ENCODE results near the gene AVEN. TPM values are rescaled to one million over a fixed set of nuclear protein-coding genes. Genes with fewer than 3 reads are reported as not detected.

Gene AVEN
- total and polyA plus RNA-seq, 2 of the 8 experiments (the other 6 are each of a cell fraction or from before 2014, with no cell fraction given), result 5.5 to 17.0 TPM

DNA sequence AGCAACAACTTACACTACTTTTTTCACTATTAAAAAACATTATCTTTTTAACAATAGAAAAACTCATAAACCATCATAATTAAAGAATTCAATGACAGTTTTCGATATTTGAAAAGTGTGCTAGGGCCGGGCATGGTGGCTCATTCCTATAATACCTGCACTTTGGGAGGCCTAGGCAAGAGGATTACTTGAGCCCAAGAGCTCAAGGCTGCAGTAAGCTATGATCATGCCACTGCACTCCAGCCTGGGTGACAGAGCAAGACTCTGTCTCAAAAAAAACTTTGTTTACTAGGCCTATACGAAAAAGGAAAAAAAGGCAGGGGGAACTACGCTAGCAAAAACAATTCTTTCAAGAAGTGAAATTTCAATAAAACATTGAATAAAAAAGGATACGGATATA, 28.1 kb downstream of the AVEN start:
- H4K5ac ChIP-seq (ENCODE audit: insufficient read length, low read depth, low read length), result no peak overlapping the region

More for the DNA sequence above, 28.1 kb downstream of the AVEN start:
- DNase-seq (ENCODE audit: low read depth in 1 of 2, low spot score in 2 of 2), result no peak
- POLR2A ChIA-PET (ENCODE audit: partially characterized antibody), result no interaction called here
- Histone ChIP-seq H3K9me3 (ENCODE audit: insufficient read depth in 2 of 2, low read depth in 1 of 2, low read length in 1 of 2) (no peaks in the 10 kb centered on the region), H3K79me1 (ENCODE audit: low read depth, low read length) (no peaks in the 10 kb centered on the region), H4K20me1 (replicated peaks in 1 of 2; ENCODE audit: control insufficient read depth in 1 of 2, insufficient read depth in 2 of 2, low read length in 2 of 2) (no peaks in the 10 kb centered on the region), H3K9ac (replicated peaks in 1 of 4; ENCODE audit: extremely low read depth in 1 of 4, low read depth in 3 of 4, low read length in 3 of 4) (no peak overlapping the region), H2BK15ac (ENCODE audit: low read length) (no peak overlapping the region), H2BK120ac (replicated peaks; ENCODE audit: low read depth, low read length) (no peak overlapping the region), H3K4me3 (ENCODE audit: extremely low read depth in 1 of 4, insufficient read depth in 2 of 4, low read depth in 3 of 4, low read length in 4 of 4) (no peak overlapping the region), H3K23ac (ENCODE audit: insufficient read length) (no peak overlapping the region), H4K8ac (ENCODE audit: extremely low read depth, insufficient read depth, low read length) (no peak overlapping the region), H3K14ac (ENCODE audit: insufficient read length) (no peak overlapping the region), H3K4ac (replicated peaks; ENCODE audit: insufficient read length, low read depth, low read length) (no peak overlapping the region), H3K4me2 (ENCODE audit: insufficient read depth in 1 of 2, low read depth in 2 of 2, low read length in 2 of 2) (no peak overlapping the region), H3K18ac (ENCODE audit: extremely low read depth, low read length) (no peak overlapping the region), H2BK12ac (ENCODE audit: low read depth, low read length) (no peak overlapping the region), H2BK5ac (ENCODE audit: low read depth, low read length) (no peak overlapping the region), H3K27me3 (replicated peaks in 1 of 4; ENCODE audit: control insufficient read depth in 3 of 4, extremely low read depth in 1 of 4, insufficient read depth in 3 of 4, low read length in 3 of 4) (no peaks in the 10 kb centered on the region), H2AK5ac (ENCODE audit: low read depth, low read length) (no peak overlapping the region), H3K56ac (replicated peaks; ENCODE audit: insufficient read length, low read depth, low read length) (no peak overlapping the region), H3K4me1 (replicated peaks in 1 of 4; ENCODE audit: control insufficient read depth in 3 of 4, insufficient read depth in 4 of 4, low read length in 3 of 4) (0 out of 7 replicates have a peak, but pooled peaks cover 0 to 2% (median 0%) of the 10 kb centered on the region in 4 experiments), H3K23me2 (ENCODE audit: low read depth, low read length) (no peaks in the 10 kb centered on the region), H3K27ac (ENCODE audit: low read depth, low read length) (no peak overlapping the region), H2AFZ (ENCODE audit: low read length) (no peak overlapping the region), H3K79me2 (ENCODE audit: control insufficient read depth in 1 of 2, insufficient read depth in 2 of 2, low read length in 2 of 2) (0 out of 4 replicates have a peak, but pooled peaks cover 0 to 3% of the 10 kb centered on the region in 2 experiments), H4K91ac (replicated peaks; ENCODE audit: insufficient read length, low read length) (no peak overlapping the region), H3K36me3 (ENCODE audit: control insufficient read depth in 2 of 4, insufficient read depth in 4 of 4, low read length in 3 of 4) (no peaks in the 10 kb centered on the region), H2BK20ac (ENCODE audit: low read length) (no peak overlapping the region)
- TF ChIP-seq TAF1 (IDR thresholded peaks at IDR 0.05; ENCODE audit: low read depth, low read length), result no peak
- 91% methylated on average over 5 of the region's 5 CpGs; no CpG with 5 or more reads in 1 of the 2 experiments for WGBS, 2 experiments (ENCODE audit: extremely low coverage in 1 of 2, insufficient coverage in 1 of 2, insufficient read length in 1 of 2, insufficient replicate concordance in 2 of 2, low coverage in 1 of 2, low lambda C conversion rate in 2 of 2, missing lambda C conversion rate in 1 of 2)
- no peak for FAIRE-seq
- CTCF ChIA-PET (ENCODE audit: partially characterized antibody), result interaction anchor here (0.6 kb wide), 1 partner anchor 10 kb away, joined by 3 read pairs; no protein-coding TSS in a partner anchor

Measured in H1 (cell line).